GM12878 (cell line): Measurements from ENCODE around the gene FNDC3B.

Experiments
- EZH2 ChIP-seq: IDR thresholded peaks from 2 replicates; pipeline ENCODE4 v1.6.1; 2012; ENCODE audit warnings: low read depth, mild to moderate bottlenecking, control low read depth, inconsistent platforms, low read length, borderline replicate concordance; ENCODE audit not compliant: control insufficient read depth
- FOS ChIP-seq: IDR thresholded peaks from 3 replicates; pipeline ENCODE4 v1.6.1; 2011; ENCODE audit warnings: borderline replicate concordance; ENCODE audit not compliant: insufficient read length; ENCODE audit errors: extremely low read depth
- MEF2A ChIP-seq: IDR thresholded peaks from 2 replicates; pipeline ENCODE4 v1.6.1; 2011; ENCODE audit warnings: low read depth, mild to moderate bottlenecking, low read length, moderate library complexity; ENCODE audit not compliant: insufficient read depth
- PBX3 ChIP-seq: IDR thresholded peaks from 2 replicates; pipeline ENCODE4 v1.6.1; 2011; ENCODE audit warnings: mild to moderate bottlenecking, low read depth, low read length, moderate library complexity; ENCODE audit not compliant: insufficient replicate concordance
- RFX5 ChIP-seq: IDR thresholded peaks from 2 replicates; pipeline ENCODE4 v1.6.1; 2011; ENCODE audit warnings: low read depth, low read length, improper control_type of control experiment

- TF ChIP-seq FOS (no peak), RFX5 (no peak), EZH2 (no peak), MEF2A (no peak), PBX3 (no peak)
Observed at GRCh38 chr3:172068977-172069376, 29.6 kb downstream of the FNDC3B start.
